ENCODE measurements around the gene ZNF346. TPM values are rescaled to one million over a fixed set of nuclear protein-coding genes. Genes with fewer than 3 reads are reported as not detected.

Gene ZNF346
- total and polyA plus RNA-seq, 2 of the 13 experiments (the other 11 are each of a cell fraction or from before 2014, with no cell fraction given), result 8.6 to 19.4 TPM

- peak; percentile 36; the same call in 1 of the 2 replicates for TF ChIP-seq MED13 (CRISPR knock-in tag; IDR thresholded peaks at IDR 0.05)
- TF ChIP-seq DMAP1 (CRISPR knock-in tag; IDR thresholded peaks at IDR 0.05), result no peak
- peak; percentile 59; the same call in 1 of the 2 replicates for TF ChIP-seq PAF1 (CRISPR knock-in tag; IDR thresholded peaks at IDR 0.05)
- TF ChIP-seq RFX1 (IDR thresholded peaks at IDR 0.05), result no peak
- no peak for TF ChIP-seq MTA1 (CRISPR knock-in tag; IDR thresholded peaks at IDR 0.05; ENCODE audit: borderline replicate concordance)
Observed at GRCh38 chr5:177100714-177101121, 78.2 kb downstream of the ZNF346 start (continued).

GRCh38 chr5:177103523-177104253 is 81.2 kb downstream of the ZNF346 start:
- 70% methylated on average over 7 of the region's 9 CpGs for WGBS (ENCODE audit: low lambda C conversion rate)
- no peak for FAIRE-seq
- ChIA-PET POLR2A (interaction anchor here (1.6 to 13.2 kb wide), 2 partner anchors 9 to 16 kb away, joined by 4 to 293 read pairs; partner anchors contain the start of gene FGFR4), CTCF (ENCODE audit: low intra/inter-chr PET ratio, low total read pairs) (no interaction called here)
- Histone ChIP-seq H3K79me2 (ENCODE audit: insufficient read depth, low read length) (no peaks in the 10 kb centered on the region), H3K27me3 (ENCODE audit: control insufficient read depth in 1 of 2, insufficient read depth in 2 of 2, low read length in 2 of 2) (no peaks in the 10 kb centered on the region), H3K4me1 (ENCODE audit: insufficient read depth, low read length) (peaks cover 89% of the 10 kb centered on the region), H3K27ac (ENCODE audit: extremely low read length, insufficient read depth, low read length) (no peak overlapping the region), H3K4me3 (replicated peaks in 1 of 3; ENCODE audit: insufficient read depth in 1 of 3, low read depth in 2 of 3, low read length in 3 of 3) (no peak overlapping the region), H3K9ac (ENCODE audit: insufficient read depth, low read depth, low read length) (no peak overlapping the region), H2AFZ (ENCODE audit: low read length) (no peak overlapping the region), H3K36me3 (replicated peaks in 1 of 2; ENCODE audit: control insufficient read depth in 1 of 2, insufficient read depth in 2 of 2, low read length in 2 of 2) (no peaks in the 10 kb centered on the region), H4K20me1 (ENCODE audit: insufficient read depth, low read length) (no peaks in the 10 kb centered on the region), H3K9me3 (ENCODE audit: low read length) (no peaks in the 10 kb centered on the region), H3K4me2 (ENCODE audit: low read depth, low read length) (no peak overlapping the region)
- in situ Hi-C loops (cut with HindIII; ENCODE audit: extremely low pct_ligation_motif_present, low pct_unique_long_range_greater_than_20kb) (loop anchor here (25.0 kb wide), 1 partner anchor 359 kb away; the partner anchor contains the start of gene DBN1), intact Hi-C loops (cut with micrococcal nuclease; ENCODE audit: unreplicated experiment) (loop anchor here (2.0 kb wide), 1 partner anchor 17 kb away; the partner anchor contains the start of gene FGFR4)
- DNase-seq (ENCODE audit: low spot score), result no peak
- peak; percentile 32 for ATAC-seq
- BruUV-seq (replicated peaks), result no TSS peak
- TF ChIP-seq ZNF605 (CRISPR knock-in tag; IDR thresholded peaks at IDR 0.05) (no peak), ZNF503 (CRISPR knock-in tag; IDR thresholded peaks at IDR 0.05) (no peak), ZFP41 (CRISPR knock-in tag; IDR thresholded peaks at IDR 0.05; ENCODE audit: borderline replicate concordance) (no peak), RXRB (CRISPR knock-in tag; IDR thresholded peaks at IDR 0.05; ENCODE audit: borderline replicate concordance) (no peak), ETV6 (CRISPR knock-in tag; conservative IDR thresholded peaks at IDR 0.05) (no peak), PAX8 (CRISPR knock-in tag; IDR thresholded peaks at IDR 0.05; ENCODE audit: borderline replicate concordance) (no peak), ZSCAN5A (CRISPR knock-in tag; IDR thresholded peaks at IDR 0.05; ENCODE audit: borderline replicate concordance) (no peak), ZFP36L2 (CRISPR knock-in tag; IDR thresholded peaks at IDR 0.05) (no peak), SP5 (CRISPR knock-in tag; IDR thresholded peaks at IDR 0.05; ENCODE audit: borderline replicate concordance, low read depth) (no peak), TCF7 (IDR thresholded peaks at IDR 0.05; ENCODE audit: low read depth) (no peak), ZNF629 (CRISPR knock-in tag; conservative IDR thresholded peaks at IDR 0.05) (peak; percentile 98), MATR3 (CRISPR knock-in tag; IDR thresholded peaks at IDR 0.05) (no peak), TBX3 (IDR thresholded peaks at IDR 0.05; ENCODE audit: borderline replicate concordance) (no peak), SSRP1 (CRISPR knock-in tag; IDR thresholded peaks at IDR 0.05) (no peak), ZNF562 (CRISPR knock-in tag; IDR thresholded peaks at IDR 0.05; ENCODE audit: borderline replicate concordance) (no peak), NR2F2 (IDR thresholded peaks at IDR 0.05; ENCODE audit: borderline replicate concordance, low read depth) (no peak)
- TF ChIP-seq, protein P1, sequence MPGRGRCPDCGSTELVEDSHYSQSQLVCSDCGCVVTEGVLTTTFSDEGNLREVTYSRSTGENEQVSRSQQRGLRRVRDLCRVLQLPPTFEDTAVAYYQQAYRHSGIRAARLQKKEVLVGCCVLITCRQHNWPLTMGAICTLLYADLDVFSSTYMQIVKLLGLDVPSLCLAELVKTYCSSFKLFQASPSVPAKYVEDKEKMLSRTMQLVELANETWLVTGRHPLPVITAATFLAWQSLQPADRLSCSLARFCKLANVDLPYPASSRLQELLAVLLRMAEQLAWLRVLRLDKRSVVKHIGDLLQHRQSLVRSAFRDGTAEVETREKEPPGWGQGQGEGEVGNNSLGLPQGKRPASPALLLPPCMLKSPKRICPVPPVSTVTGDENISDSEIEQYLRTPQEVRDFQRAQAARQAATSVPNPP (CRISPR knock-in tag; IDR thresholded peaks at IDR 0.05), result no peak
